Loucy (cell line): ENCODE data around the gene SYNE2.

Experiments used
- H2AFZ ChIP-seq: fragments of 200-600 bp; sonication (generic); 2 replicates; pipeline ENCODE4 v1.6.0; 2016; ENCODE audit warnings: antibody characterized with exemption, mild to moderate bottlenecking, low read length, moderate library complexity
- H3F3A ChIP-seq: fragments of 200-600 bp; 2 replicates; pipeline ENCODE4 v1.6.0; 2016; ENCODE audit warnings: antibody characterized with exemption, low read depth, mild to moderate bottlenecking
- H3K27me3 ChIP-seq: fragments of 200-600 bp; sonication (generic); 2 replicates; pipeline ENCODE4 v1.6.1; 2014; ENCODE audit warnings: low read length, mild to moderate bottlenecking; ENCODE audit not compliant: insufficient read depth, poor library complexity, severe bottlenecking
- H3K36me3 ChIP-seq: fragments of 200-600 bp; sonication (generic); 2 replicates; pipeline ENCODE4 v1.6.1; 2016; ENCODE audit warnings: low read length; ENCODE audit not compliant: insufficient read depth
- H3K4me1 ChIP-seq: fragments of 200-600 bp; sonication (generic); 2 replicates; pipeline ENCODE4 v1.5.1; 2014; ENCODE audit warnings: low read length, mild to moderate bottlenecking; ENCODE audit not compliant: insufficient read depth, poor library complexity, severe bottlenecking
- H3K4me2 ChIP-seq: fragments of 200-600 bp; sonication (generic); 2 replicates; pipeline ENCODE4 v1.6.0; 2014; ENCODE audit warnings: antibody characterized with exemption, low read length, low read depth, mild to moderate bottlenecking; ENCODE audit not compliant: poor library complexity, severe bottlenecking
- H3K4me3 ChIP-seq: fragments of 200-600 bp; sonication (generic); 2 replicates; pipeline ENCODE4 v1.5.1; 2014; ENCODE audit warnings: low read length, mild to moderate bottlenecking, mixed read lengths; ENCODE audit not compliant: poor library complexity, severe bottlenecking
- H3K79me2 ChIP-seq: fragments of 200-600 bp; sonication (generic); 2 replicates; pipeline ENCODE4 v1.6.1; 2014; ENCODE audit warnings: low read length; ENCODE audit not compliant: insufficient read depth
- H3K9ac ChIP-seq: fragments of 200-600 bp; sonication (generic); 2 replicates; pipeline ENCODE4 v1.6.0; 2014; ENCODE audit warnings: mild to moderate bottlenecking, low read depth, low read length, moderate library complexity; ENCODE audit not compliant: poor library complexity, severe bottlenecking
- H3K9me2 ChIP-seq: fragments of 200-600 bp; sonication (generic); replicated peaks from 2 replicates; pipeline ENCODE4 v1.6.1; 2016; ENCODE audit warnings: low read depth, low read length, mixed read lengths
- H3K9me3 ChIP-seq: fragments of 200-600 bp; sonication (generic); 2 replicates; pipeline ENCODE4 v1.6.1; 2014; ENCODE audit warnings: mild to moderate bottlenecking, antibody characterized with exemption, low read length, low read depth; ENCODE audit not compliant: insufficient read depth
- H4K20me1 ChIP-seq: fragments of 200-600 bp; sonication (generic); 2 replicates; pipeline ENCODE4 v1.6.0; 2014; ENCODE audit warnings: antibody characterized with exemption, low read length, mild to moderate bottlenecking; ENCODE audit not compliant: insufficient read depth, poor library complexity, severe bottlenecking
- EZH2phosphoT487 ChIP-seq: fragments of 200-600 bp; IDR thresholded peaks from 2 replicates; pipeline ENCODE4 v1.6.1; 2018; ENCODE audit warnings: antibody characterized with exemption, mild to moderate bottlenecking, moderate library complexity, borderline replicate concordance
- TF ChIP-seq, protein P1 (sequence below): fragments of 200-600 bp; sonication (generic); conservative IDR thresholded peaks from 2 replicates; pipeline ENCODE4 v1.5.1; 2014; ENCODE audit warnings: mild to moderate bottlenecking, antibody characterized with exemption, low read length

Gene SYNE2

DNA sequence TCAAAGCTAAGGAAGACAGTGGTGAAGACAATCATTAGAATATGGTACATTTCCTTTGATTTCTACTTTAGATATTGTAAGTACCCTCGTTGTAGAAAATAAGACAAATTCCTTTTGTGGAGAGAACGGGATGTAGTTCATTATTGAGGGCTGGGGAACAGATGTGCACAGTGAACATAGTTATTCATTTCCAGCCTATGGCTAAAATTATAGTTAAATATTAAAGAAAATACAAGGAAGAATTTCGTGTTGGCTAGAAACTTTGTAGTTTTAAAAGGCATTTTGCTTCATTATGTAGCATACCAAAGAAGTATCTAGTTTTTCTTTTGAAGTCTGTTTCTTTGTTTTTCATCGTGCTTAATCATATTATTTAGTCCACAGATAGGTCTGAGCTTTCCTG, 239.5 kb downstream of the SYNE2 start:
- H3K9me2 ChIP-seq: no peaks in the 10 kb centered on the region
- H3K4me3 ChIP-seq: no peak overlapping the region
- H4K20me1 ChIP-seq: no peaks in the 10 kb centered on the region
- no peaks in the 10 kb centered on the region for H3K27me3 ChIP-seq
- no peaks in the 10 kb centered on the region for H3K79me2 ChIP-seq
- TF ChIP-seq, protein P1, sequence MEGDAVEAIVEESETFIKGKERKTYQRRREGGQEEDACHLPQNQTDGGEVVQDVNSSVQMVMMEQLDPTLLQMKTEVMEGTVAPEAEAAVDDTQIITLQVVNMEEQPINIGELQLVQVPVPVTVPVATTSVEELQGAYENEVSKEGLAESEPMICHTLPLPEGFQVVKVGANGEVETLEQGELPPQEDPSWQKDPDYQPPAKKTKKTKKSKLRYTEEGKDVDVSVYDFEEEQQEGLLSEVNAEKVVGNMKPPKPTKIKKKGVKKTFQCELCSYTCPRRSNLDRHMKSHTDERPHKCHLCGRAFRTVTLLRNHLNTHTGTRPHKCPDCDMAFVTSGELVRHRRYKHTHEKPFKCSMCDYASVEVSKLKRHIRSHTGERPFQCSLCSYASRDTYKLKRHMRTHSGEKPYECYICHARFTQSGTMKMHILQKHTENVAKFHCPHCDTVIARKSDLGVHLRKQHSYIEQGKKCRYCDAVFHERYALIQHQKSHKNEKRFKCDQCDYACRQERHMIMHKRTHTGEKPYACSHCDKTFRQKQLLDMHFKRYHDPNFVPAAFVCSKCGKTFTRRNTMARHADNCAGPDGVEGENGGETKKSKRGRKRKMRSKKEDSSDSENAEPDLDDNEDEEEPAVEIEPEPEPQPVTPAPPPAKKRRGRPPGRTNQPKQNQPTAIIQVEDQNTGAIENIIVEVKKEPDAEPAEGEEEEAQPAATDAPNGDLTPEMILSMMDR: no peak
- H3K36me3 ChIP-seq: no peaks in the 10 kb centered on the region
- no peaks in the 10 kb centered on the region for H3K9me3 ChIP-seq
- no peaks in the 10 kb centered on the region for H3K4me1 ChIP-seq
- no peak overlapping the region for H3K4me2 ChIP-seq
- no peak overlapping the region for H3K9ac ChIP-seq
- H2AFZ ChIP-seq: no peak overlapping the region
- H3F3A ChIP-seq: no peaks in the 10 kb centered on the region

DNA sequence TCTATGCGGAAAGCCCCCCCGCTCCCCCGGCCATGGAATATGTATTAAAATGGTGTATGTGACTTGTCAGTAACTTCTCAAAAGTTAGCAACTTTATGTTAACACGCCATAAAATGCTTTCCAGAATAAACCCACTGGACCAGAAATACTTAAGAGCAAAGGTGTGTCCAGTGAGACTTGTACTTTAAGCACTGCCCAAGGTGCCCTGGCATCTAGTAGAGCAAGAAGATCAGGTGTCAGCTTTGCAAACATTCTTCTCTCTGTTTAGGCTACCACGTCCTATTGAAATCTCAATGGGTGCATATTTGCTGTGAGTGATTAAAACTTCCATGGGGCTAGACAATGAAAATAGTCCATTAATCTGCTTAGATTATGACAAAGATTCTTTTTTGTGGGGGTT, 240.1 kb downstream of the SYNE2 start:
- no peaks in the 10 kb centered on the region for H3K9me3 ChIP-seq
- H3K4me3 ChIP-seq: no peak overlapping the region
- no peak overlapping the region for H3K4me2 ChIP-seq
- no peaks in the 10 kb centered on the region for H3K27me3 ChIP-seq
- no peaks in the 10 kb centered on the region for H3F3A ChIP-seq
- H2AFZ ChIP-seq: no peak overlapping the region
- no peak overlapping the region for H3K9ac ChIP-seq
- no peaks in the 10 kb centered on the region for H3K79me2 ChIP-seq
- no peaks in the 10 kb centered on the region for H3K4me1 ChIP-seq
- TF ChIP-seq EZH2phosphoT487: no peak
- TF ChIP-seq, protein P1: no peak
- no peaks in the 10 kb centered on the region for H4K20me1 ChIP-seq
- H3K36me3 ChIP-seq: no peaks in the 10 kb centered on the region
- no peaks in the 10 kb centered on the region for H3K9me2 ChIP-seq

DNA sequence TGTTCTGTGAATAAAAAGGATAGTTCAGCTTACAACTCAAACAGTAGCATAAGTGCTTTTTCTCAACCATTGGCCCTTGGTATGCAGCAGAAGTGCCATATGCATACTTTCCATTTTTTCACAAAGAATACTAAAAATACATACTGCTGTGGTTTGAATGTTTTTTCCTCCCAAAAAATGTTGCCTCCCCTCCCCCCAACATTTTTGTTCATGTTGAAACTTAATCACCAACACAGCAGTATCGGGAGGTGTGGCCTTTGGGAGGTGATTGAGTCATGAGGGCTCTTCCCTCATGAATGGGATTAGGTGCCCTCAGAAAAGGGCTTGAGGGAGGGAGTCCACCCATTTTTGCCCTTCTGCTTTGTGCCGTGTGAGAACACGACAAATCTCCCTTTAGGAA, 242.8 kb downstream of the SYNE2 start:
- Histone ChIP-seq H3K36me3 (0 out of 2 replicates have a peak, but pooled peaks cover 3% of the 10 kb centered on the region), H3K79me2 (no peaks in the 10 kb centered on the region), H3K9me2 (no peaks in the 10 kb centered on the region), H4K20me1 (no peaks in the 10 kb centered on the region), H3K27me3 (no peaks in the 10 kb centered on the region), H3K4me2 (no peak overlapping the region), H2AFZ (no peak overlapping the region), H3K9ac (no peak overlapping the region), H3K4me1 (no peaks in the 10 kb centered on the region), H3K9me3 (no peaks in the 10 kb centered on the region), H3F3A (no peaks in the 10 kb centered on the region), H3K4me3 (no peak overlapping the region)
- no peak for TF ChIP-seq EZH2phosphoT487
- TF ChIP-seq, protein P1: no peak
